NK-92 treated with Interleukin-12 subunit alpha and Interleukin-12 subunit beta, amount 100 ng/mL, for 24 hours (cell line): ENCODE results near the gene ARPC4.

ENCODE experiments used
- DNase-seq: peaks from one replicate; lab custom pipeline; 2025; lab: John Stamatoyannopoulos, UW

Gene ARPC4

DNA sequence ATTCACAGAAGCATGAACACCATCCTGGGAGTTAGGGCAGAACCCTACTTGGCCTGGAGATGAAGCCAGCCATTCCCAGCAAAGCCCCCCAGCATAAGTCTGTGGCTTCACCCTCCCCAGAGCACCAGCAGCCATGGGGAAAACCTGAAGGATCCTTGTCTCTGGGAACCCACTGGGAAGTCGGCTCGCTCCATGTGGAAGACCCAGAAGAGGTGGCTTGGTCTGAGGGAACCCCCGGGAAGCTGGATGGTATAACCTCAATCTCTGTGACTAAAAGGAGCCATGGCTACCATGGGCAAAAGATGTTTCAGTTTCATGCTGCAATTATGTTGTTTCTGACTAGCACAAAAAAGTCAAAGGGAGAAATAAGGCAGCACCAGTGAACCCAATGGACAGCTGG is 62.7 kb downstream of the ARPC4 start:
- no peak for DNase-seq
